GM10266 (cell line): ENCODE results near the gene GSC2.

Experiments used
- DNase-seq: peaks from one replicate; pipeline ENCODE4 v3.0.0; 2012; ENCODE audit errors: extremely low spot score
- CTCF ChIP-seq: IDR thresholded peaks from 2 replicates; pipeline ENCODE4 v1.5.1; 2012; ENCODE audit warnings: mild to moderate bottlenecking, low read depth; ENCODE audit not compliant: control insufficient read depth, insufficient read depth; ENCODE audit errors: missing control alignments

The GSC2 gene

GRCh38 chr22:19105456-19105855, 44.6 kb downstream of the GSC2 start:
- DNase-seq: no peak
- TF ChIP-seq CTCF: no peak

GRCh38 chr22:19103880-19104821, 45.9 kb downstream of the GSC2 start:
- no peak for DNase-seq
- no peak for TF ChIP-seq CTCF

GRCh38 chr22:19098157-19098556, 51.9 kb downstream of the GSC2 start:
- TF ChIP-seq CTCF: no peak
- no peak for DNase-seq

- DNase-seq: no peak
- no peak for TF ChIP-seq CTCF
Measured at GRCh38 chr22:19097518-19097917, 52.6 kb downstream of the GSC2 start.
